Stimulated activated CD8-positive, alpha-beta memory T cell treated with anti-CD3 and anti-CD28 coated beads, Interleukin-7, amount 100 ng/mL, for 24 hours (primary cell): ENCODE data around the gene HINFP.
A peak's percentile ranks its signal among the peaks of the same experiment; 100 is the strongest.

Source experiments
- DNase-seq: peaks from one replicate; pipeline ENCODE4 v3.0.0-alpha.2; 2020; ENCODE audit warnings: low read depth

The HINFP gene

GRCh38 chr11:119121008-119121810, at the start of gene HINFP:
TSS of gene HINFP (plus strand) at chr11:119121580. CDS start at chr11:119126945, 5,365 bp downstream.
- peak; percentile 100 for DNase-seq

- DNase-seq: no peak
These were observed 43.5 kb upstream of the HINFP start for GRCh38 chr11:119077839-119078238.

GRCh38 chr11:119078675-119079420, 42.5 kb upstream of the HINFP start:
- DNase-seq: no peak

- no peak for DNase-seq
These were observed 39.6 kb upstream of the HINFP start for GRCh38 chr11:119081682-119082260.

- peak; percentile 81 for DNase-seq
These were observed 36.5 kb upstream of the HINFP start, which contains the start of gene HMBS for GRCh38 chr11:119084663-119085436. TSS of gene HMBS (plus strand) at chr11:119084881. CDS start at chr11:119085034, 153 bp downstream.

GRCh38 chr11:119085437-119085847, 35.9 kb upstream of the HINFP start:
- no peak for DNase-seq

- no peak for DNase-seq
These were observed 34.3 kb upstream of the HINFP start for GRCh38 chr11:119087123-119087522.

- no peak for DNase-seq
These were observed 33.6 kb upstream of the HINFP start for GRCh38 chr11:119087747-119088241.

- no peak for DNase-seq
These were observed 33.0 kb upstream of the HINFP start for GRCh38 chr11:119088406-119088805.

GRCh38 chr11:119089319-119089718, 32.1 kb upstream of the HINFP start:
- no peak for DNase-seq

GRCh38 chr11:119091178-119091577, 30.2 kb upstream of the HINFP start:
- DNase-seq: no peak

GRCh38 chr11:119091966-119092879, 29.2 kb upstream of the HINFP start:
- no peak for DNase-seq

GRCh38 chr11:119092880-119093842, 28.2 kb upstream of the HINFP start:
- DNase-seq: no peak

GRCh38 chr11:119093942-119094815, 27.2 kb upstream of the HINFP start:
- DNase-seq: no peak

- no peak for DNase-seq
These were observed 26.6 kb upstream of the HINFP start for GRCh38 chr11:119094816-119095065.

GRCh38 chr11:119095066-119095880, 26.1 kb upstream of the HINFP start:
- peak; percentile 99 for DNase-seq

GRCh38 chr11:119099711-119100110, 21.7 kb upstream of the HINFP start:
- DNase-seq: no peak
